Stimulated activated CD4-positive, alpha-beta T cell treated with anti-CD3 and anti-CD28 coated beads, Interleukin-1b, Interleukin-23, amount 100 ng/mL, for 48 hours (primary cell): Measurements from ENCODE around the gene METTL25B.

Experiments used
- DNase-seq: peaks from one replicate; pipeline ENCODE4 v3.0.0-alpha.2; 2020

The METTL25B gene

DNA sequence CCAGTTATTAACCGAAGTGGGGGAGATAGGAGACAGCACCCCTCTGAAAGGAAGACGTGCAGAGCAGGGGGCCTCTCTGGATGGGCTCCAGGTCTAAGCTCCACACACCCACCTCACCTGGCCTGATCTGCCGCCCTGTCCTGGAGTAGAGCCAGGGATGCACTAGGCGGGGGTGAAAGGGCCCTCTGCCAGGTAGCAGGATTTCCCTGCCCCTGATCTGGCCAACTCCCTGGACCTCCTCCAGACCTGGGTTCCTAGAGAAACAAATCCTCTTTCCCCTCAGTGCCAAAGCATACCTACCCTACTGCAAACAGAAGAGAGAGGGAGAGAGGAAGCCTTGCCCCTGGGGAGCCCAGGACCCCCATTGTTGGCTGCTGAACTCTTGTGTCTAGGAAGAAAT is 24.9 kb upstream of the METTL25B start:
- DNase-seq = no peak

DNA sequence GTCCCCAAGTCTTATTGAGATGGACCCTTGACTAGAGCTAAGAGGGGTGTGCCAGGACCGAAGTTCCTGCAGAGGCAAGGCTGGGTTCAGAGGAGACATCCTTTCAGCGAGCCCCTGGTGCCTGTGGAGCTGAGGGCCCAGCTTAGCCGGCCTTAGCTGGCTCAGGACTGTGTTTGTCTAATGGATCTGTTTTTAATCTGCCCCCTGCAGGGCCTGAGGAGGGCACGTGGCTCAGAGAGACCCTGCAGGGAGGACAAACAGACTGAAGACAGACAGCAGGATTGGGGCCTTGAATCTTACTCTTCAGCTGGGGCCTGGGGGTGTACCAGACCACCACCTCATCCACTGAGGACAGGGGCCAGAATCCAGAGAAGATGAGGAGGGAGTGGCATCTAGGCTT is 24.5 kb upstream of the METTL25B start:
- no peak for DNase-seq

DNA sequence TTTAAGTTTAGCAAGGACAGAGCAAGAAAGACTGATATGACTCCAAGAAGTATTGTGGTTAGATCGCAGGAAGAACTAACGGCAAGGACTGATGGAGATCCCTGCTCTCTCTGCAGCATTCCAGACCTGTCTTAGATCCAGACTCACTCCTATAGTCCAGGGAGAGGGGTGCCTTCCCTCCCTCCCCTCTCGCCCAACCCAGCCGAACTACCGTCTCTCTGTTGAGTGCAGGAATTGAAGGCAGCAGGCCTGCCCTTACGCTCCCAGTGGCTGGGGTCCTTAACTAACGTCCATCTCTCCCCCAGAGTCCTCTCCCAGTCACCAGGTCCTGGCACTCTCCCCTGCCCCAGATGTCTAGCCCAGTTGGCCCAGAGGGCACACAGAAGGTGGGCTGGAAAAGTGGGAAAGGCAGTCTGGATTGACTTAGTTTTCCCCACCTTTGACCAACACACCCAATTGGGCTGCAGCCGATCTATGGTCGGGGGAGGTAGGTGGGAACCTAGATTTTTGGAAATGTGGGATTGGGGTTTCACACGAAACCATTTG is 24.0 kb upstream of the METTL25B start:
- no peak for DNase-seq

DNA sequence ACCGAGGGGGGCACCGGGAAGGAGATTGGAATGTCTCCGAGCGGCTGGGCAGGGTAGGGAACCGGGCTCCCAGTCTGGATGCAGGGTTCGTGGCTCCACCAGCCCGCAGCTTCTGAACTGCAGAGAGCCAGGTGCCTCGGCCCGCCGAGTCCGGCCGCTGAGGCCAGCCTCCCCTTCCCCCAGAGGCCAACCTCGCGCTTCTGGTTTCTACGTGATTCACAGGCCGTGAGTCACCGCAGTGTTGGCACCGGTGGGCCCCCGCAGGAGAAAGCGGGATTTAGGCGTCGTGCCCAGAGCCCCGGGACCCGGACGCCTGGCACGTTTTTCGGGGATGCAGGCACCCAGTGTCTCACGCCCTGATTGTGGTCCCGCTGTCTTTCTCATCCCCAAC is 23.3 kb upstream of the METTL25B start:
- DNase-seq = peak; percentile 47

DNA sequence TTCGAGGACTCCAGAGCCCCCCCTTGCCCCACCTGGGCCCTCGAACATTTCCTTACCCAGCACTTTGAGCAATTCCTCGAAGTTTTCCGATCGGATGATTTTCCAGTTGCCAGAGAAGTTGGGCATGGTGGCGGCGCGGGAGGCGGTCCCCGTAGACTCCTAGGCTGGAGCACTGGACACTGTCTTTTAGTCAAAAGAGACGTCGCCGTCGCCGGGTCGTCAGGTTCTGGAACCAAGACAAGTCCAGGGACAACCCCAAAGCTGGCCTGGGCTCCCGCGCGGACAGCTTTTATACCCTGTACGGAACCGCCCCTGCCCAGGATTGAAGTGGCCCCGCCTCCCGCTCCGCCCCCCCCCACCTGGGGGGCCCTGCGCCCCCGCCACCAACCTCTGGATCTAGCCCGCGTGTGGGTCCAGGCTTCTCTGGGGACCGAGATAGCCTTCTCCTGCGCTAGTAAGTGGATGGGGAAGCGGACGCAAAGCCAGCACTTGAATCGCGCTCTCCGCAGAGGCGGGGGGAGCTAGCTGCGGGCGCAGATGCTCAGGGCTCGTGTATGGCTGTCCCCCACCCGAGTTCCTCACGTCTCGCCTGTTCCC is 22.9 kb upstream of the METTL25B start, which contains the start of gene CRABP2:
CRABP2 (minus strand) TSS at position 263 of the 597 bp plus-strand sequence; CDS start at position 126, 137 bp downstream.
- peak; percentile 13 for DNase-seq

DNA sequence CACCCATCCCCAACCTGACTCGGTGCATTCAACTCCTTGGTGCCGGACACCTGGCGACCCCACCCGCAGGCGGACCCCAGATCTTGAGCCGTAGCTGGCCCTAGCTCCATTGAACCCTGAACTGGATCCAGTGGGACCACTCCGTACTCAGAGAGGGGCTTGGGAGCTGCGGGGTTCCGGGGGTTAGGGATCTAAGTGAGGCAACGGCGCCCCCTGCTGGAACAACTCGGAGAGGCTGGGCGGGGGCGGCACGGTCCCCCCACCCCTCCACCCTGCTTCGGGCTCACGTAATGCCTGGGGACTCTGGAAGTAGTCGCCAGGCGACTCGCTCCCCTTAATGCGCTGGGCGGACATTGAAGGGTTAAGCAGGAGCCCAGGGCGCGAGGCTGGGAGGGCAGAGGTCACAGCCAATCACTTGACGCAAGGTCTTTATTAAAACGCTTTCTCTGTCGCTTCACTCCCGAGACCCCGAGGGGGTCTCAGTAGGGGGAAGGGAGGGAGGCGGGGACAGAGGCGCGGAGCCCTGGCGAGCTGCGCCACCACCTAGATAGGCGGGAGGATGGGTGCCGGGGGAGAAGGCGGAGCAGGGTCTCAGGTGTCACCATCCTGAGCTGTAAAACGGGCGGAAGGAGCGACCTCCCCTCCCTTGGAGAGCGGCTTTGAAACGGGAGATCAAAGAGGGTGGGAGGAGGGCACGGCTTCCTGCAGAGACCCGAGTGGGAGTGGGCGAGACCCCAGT is 22.2 kb upstream of the METTL25B start:
- peak; percentile 71 for DNase-seq

DNA sequence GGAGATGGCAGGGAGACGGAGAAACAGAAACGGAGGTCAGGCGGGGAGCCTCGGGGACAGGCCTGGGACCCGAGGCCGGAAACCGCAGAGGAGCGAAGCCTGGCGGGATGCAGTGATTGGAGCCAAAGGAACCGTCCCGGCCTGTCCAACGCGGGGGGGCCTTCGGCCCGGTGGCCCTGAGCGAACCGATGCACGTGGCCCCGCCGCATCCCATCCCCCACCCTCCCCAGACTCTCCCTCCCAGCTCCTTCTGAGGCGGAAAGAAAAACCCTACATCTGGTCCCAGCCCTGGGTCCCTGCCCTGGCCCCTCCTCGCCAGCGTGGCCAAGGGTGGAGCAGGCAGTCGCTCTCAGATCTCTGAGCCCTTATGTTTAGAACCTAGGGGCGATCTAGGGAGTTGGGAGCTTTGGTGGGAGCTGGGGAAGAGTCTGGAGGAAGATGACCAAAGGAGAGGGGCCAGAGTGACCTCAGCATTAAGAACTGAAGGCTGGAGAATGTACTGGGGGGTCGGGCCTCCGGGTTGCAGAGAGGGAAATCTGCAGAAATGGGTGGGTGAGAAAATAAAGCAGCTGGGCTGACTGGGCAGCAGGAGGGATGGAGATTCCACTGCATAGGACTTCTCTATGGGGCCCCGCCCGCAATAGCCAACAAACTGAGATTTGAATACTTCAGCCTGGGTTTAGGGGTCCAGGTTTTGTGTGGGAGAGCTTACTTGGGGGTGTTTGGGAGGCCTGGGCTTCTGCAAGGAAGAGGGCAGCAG is 21.4 kb upstream of the METTL25B start:
- DNase-seq = no peak

DNA sequence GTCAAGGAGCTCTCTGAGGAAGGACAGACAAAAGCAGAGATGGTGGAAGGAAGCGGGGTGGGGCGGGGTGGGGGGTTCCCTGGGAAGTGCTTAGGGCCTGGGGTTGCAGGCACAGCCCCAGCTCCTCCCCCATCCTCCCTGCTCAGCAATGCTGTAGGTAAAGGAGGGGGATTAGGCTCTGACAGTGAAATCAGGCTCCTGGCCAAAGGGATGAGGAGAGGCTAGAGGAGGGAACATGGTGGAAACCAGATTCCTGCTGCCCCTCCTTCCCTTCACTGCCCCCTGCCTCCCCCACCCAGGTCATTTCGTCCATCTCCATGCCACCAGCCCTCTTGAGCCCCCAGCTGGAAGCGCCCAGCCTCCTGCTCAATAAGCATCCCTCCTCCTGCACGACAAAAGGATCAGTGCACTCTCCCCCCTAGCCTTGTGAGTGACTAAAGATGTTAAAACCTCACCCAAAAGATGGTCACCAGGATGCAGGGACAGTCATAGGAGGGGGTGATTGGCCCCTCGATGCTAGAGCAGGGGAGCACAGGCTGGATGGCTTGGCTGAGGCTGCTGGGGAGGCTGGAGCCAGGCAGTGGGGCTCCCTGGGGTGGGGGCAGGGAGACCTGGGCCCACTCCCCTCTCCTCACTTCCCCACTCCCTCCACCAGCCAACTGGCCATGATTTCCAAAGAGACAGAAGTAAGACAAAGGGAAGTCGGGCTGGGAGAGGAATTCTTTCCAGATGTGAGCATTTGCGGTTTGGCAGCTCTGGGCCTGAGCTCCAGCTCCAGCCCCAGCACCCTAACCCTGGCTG is 20.7 kb upstream of the METTL25B start:
- DNase-seq = no peak

DNA sequence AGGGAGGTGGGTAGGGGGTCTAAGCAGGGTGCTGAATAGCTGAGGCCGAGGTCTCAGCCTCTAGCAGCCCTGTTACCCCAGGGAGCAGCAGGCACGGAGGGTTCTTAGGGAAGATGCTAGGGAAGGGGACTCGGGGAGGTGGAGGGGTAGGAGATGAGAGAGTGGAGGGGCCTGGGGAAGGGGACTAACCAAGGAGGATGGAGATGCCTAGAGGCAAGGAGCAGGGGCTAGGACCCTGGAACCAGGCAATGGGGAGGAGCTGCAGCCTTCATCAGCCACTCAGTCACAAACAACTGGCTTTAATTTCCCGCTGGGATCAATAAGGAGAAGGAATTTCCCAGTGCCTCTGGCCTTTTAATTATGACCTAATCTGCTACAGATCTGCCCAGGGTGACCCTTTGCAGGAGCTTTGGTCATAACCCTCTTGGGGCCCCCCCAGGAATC is 20.0 kb upstream of the METTL25B start:
- no peak for DNase-seq

DNA sequence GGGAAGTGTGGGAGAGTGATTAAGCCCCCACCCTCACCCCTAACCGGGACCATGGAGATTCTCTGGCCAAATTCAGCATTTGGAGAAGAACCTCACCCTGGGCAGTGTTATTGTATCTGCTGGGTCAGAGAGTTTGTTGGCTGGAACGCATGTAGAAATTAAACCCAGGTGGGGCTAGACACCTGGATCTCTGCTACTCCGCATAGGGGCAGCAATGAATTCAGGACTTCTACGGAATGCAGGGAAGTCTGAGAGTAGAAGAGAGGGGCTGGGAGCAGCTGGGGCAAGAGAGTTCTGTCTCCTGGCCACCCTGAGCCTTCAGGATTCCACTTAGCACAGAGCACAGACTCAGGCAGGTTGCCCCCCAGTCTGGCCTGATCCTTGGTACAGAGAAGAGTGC is 19.2 kb upstream of the METTL25B start:
- DNase-seq = no peak

DNA sequence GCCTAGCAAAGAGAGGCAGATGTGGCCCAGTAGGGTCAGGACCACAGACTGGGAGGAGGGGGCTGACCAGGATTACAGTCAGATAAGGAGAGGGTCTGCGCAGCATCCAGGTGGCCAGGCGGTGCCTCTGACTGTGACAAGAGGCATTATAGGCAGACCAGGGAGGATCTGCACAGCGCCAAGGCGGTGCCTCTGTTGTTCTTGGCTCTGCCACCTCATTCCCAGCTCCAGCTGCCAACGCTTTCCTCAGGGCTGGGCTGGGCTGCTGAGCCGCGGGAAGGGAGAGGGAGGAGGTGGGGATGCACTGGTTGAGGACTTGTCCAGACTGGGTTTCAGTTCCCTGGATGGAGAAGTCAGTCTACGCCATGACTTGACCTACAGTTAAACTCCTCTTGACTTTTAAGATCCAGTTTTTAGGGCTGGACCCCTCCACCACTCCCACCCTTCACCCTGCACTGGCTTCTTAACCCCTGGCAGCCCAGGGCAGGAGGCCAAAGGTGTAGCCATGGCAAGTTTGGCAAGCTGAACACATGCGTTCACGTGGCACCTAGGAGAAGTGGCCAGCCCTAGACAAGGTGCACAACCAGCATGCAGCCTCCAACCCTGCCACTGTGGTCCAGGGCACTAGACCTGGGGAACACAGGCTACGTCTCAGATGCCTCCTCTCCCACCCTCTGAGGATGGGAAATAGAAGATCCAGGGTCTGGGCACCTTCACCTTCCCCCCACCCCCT is 18.3 kb upstream of the METTL25B start:
- no peak for DNase-seq

DNA sequence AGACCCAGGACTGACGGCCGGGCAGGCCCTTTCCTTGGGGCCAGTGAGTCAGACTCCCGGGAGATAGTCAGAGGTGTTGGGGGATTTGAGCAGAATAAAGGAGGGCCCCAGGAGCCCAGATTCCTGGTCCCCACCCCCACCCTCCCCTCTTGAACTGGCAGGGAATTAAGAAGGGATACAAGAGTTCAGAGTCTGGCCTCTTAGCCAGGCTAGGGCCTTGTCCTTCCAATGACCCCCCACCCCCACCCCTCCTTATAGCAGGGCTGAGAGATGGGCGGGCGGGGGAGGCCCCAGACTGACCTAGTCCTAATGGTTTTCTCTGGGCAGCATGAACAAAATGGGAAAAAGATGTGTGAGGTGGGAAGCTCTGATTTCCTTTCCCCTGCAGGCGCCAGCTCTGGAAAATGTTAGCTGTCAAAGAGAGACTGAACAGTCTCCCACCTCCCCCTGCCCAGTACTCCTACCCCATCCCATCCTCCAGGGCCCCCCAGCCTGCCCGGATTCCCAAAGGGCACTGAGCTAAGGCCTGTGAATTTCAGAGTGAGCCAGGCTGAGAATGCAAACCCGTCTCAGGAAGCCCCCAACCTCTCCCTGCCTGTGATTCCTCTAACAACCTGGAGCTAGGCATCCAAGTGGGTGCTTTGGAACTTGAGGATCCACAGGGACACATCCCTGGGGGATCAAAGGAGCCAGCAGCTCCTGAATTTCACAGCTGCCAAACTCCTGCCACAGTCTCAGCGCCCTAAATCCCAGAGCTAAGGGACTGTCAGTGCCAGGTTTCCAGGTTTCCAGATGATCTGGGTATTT is 17.1 kb upstream of the METTL25B start:
- no peak for DNase-seq

DNA sequence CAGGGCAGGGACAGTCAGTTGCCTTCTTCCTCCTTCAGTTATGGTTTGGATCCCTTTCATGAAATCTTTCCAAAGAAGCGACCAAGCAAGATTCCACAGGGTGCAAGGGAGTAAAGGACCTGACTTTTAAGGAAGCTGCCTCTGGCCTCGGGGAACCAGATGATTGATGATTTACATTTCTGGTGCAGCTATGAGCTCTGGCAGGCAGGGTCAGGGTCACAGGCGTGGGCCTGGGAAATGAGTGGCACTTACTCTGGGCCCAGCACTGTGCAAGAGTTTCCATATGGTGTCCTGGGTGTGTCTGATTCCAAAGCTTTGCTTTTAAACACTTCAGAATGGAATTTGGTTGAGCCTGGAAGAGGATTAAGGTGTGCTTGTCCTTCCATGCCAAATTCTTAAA is 15.6 kb upstream of the METTL25B start:
- no peak for DNase-seq

DNA sequence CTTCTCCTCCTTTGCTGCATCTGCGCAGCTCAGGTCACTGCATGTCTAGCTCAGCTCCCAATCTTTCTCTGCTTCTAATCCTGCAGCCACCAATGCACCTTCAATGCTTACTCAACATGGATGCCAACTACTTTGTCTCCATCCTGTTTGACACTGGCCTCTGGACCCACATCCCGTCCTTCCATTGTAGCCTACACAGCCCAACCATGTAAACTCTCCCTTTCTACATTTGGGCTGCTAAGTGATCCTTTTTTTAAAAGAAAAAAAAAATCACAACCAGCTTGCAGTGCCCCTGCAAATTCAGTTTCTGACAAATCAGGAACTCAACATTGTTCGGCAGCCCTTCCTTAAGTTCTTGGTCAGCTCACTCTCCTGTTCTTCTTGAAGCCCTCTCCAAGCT is 13.4 kb upstream of the METTL25B start:
- DNase-seq = no peak

DNA sequence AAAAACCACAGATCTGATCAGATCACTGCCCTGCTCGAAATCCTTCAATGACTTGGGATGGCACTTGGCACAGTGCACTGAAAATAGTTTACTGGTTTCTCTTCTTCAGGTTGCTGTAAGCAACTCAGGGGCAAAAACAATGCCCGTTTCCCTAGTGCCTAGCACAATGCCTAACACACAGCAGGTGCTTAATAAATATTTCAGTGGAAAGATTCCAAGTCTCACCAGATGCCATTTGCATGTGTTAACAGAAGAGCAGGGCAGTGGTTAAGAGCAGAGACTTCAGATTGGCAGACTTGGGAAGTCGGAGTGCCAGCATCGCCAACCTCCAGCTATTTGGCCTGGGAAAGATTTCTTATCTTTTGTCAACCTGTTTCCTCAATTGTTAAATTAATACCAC is 10.9 kb upstream of the METTL25B start:
- no peak for DNase-seq

DNA sequence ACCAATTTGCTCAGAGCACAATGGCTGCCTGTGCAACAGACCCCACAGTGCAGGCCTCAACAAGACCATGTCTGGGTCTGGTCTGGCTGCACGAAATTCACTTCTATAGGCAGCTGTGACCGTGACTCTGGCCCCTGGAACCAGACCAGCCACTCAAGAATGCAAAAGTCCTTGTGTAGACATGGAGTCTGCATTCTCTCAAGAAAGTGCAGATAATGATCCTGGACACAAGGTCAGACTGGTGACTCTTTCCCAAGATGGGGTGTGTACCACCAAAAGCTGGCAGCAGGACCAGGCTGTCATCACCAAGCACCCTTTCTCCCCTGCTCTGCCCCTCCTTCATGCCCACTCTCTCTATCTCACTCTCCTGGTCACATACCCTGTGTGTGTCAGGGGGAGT is 7.1 kb upstream of the METTL25B start:
- no peak for DNase-seq

DNA sequence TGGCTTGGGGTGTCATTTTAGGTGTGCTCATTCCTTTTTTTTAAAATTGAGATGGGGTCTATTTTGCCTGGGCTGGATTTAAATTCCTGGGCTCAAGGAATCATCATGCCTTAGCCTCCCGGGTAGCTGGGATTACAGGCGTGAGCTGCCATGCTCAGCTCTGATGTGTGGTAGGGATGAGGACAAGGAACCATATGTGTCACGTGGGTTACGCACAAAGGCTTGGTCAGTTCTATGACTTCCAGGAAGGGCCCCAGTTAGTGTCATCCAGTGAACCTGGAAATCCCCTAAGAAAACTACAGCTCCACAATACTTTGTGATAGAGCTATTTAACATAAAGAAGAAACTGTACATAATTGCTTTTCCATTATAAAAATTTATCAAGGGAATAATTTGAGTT is 6.7 kb upstream of the METTL25B start:
- DNase-seq = no peak

DNA sequence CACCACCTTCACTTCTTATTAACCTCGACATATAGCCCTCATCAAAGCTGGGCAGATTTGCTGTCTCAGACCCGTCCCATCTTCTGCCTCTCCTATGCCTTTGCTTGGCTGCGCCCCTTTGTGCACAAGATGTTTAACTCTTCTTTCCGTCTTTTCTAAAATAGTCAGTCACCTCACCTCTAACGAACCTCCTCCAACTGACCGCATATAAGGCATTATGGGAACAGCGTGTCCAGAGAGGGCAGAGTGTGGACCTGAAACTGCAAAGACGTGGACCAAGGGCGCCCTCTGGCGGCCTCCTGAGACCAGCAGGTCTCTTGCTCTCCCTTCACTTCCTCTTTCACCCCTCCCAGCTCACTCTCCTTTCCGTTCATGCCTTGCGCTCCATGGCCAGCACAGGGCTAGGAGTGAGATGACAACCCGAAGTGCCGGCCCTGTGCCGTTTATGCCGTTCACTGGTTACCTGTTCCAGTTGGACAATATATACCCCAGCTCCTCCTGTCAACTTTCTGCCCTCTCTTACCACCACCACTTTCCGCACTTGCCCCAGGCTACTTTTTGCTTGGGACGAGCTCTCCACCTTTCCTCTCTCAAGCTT is 2.5 kb upstream of the METTL25B start:
- DNase-seq = peak; percentile 75

DNA sequence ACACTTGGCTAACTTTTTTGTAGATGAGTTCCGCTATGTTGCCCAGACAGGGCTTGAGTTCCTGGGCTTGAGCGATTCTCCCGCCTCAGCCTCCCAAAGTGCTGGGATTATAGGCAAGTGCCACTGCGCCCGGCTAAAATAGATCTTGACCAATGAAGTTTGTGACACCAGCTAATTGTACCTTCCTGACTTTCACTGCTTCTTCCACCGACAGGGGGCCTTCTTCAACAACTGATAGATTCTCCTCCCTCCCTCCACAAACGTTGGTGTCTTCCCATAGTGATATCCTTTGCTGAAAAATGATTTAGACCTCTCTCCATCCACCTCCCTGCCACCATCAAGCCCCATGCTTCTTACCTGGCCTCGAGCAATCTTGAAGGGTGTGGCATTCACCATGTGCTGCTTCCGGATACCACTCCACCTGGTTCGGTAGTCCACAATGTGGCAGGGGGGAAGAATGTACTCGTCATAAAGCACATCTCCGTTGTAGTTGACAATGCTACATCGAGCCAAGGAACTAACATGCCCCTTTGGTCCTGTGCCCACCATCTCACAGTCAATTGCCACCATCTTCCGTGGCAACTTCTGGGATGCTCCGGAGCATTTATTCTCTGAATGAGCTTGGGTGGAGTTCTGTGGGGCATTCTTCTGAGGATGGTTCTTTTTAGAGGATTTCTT is 1.6 kb upstream of the METTL25B start:
- peak; percentile 44 for DNase-seq

DNA sequence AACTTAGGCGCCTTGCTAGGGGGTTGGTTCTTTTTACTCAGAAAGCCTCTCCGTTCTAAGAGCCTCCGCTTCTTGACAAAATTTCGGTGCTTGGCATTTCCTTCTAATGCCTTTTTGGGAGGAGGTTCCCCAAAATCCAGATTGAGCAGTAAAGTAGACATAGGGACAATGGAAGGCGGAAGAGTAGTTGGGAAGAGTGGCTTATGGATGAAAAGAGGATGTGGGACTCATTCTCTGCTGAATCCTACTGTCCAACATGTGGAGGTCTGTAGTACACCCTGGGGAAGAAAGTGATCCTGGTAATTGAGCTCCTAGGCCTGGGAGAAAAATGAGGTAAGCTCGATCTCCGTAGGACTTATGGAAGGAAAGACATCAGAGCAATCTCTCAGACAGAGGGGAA is 777 bp upstream of the METTL25B start:
- DNase-seq = no peak
